Vagina (tissue), 2 donors: ENCODE measurements around the gene ZNF385A. TPM values are rescaled to one million over a fixed set of nuclear protein-coding genes. Genes with fewer than 3 reads are reported as not detected.

Source experiments
- DNase-seq, 2 donors: peaks; one replicate each; pipeline ENCODE4 v3.0.0-alpha.2; 2017; ENCODE audit errors: extremely low spot score in 2 of 2
- H3K27ac ChIP-seq: fragments of 200-600 bp; sonication (generic); one replicate; pipeline ENCODE4 v1.5.1; 2019
- H3K27me3 ChIP-seq: fragments of 200-600 bp; sonication (generic); one replicate; pipeline ENCODE4 v1.5.1; 2019
- H3K36me3 ChIP-seq, 2 donors: fragments of 200-600 bp; sonication (generic); one replicate each; pipeline ENCODE4 v1.5.1; 2017 to 2019
- H3K4me1 ChIP-seq: fragments of 200-600 bp; sonication (generic); one replicate; pipeline ENCODE4 v1.5.1; 2019
- H3K4me3 ChIP-seq, 2 donors: fragments of 200-600 bp; sonication (generic); 1 replicate in 1 of 2; 2 replicates in 1 of 2; pipeline ENCODE4 v1.5.1; 2016 to 2019
- H3K9me3 ChIP-seq: fragments of 200-600 bp; sonication (generic); one replicate; pipeline ENCODE4 v1.5.1; 2019
- CTCF ChIP-seq, 3 experiments: fragments of 450-650 bp in 2 of 3; fragments of 200-600 bp in 1 of 3; sonication (generic) in 1 of 3; IDR thresholded peaks; one replicate each; pipeline ENCODE4 v1.5.1; 2017 to 2019; ENCODE audit warnings: antibody characterized with exemption in 3 of 3, mild to moderate bottlenecking in 2 of 3, moderate library complexity in 2 of 3
- POLR2A ChIP-seq, 2 donors: fragments of 450-650 bp; IDR thresholded peaks; one replicate each; pipeline ENCODE4 v1.6.1; 2017; ENCODE audit warnings: antibody characterized with exemption in 2 of 2, mild to moderate bottlenecking in 2 of 2, moderate library complexity in 2 of 2
- POLR2AphosphoS5 ChIP-seq, 2 donors: sonication (generic); formaldehyde crosslinking; IDR thresholded peaks; one replicate each; pipeline ENCODE4 v1.9.0; 2017; ENCODE audit warnings: antibody characterized with exemption in 2 of 2, mild to moderate bottlenecking in 2 of 2, low read depth in 1 of 2; ENCODE audit not compliant: insufficient read depth in 1 of 2
- intact Hi-C: fragments of 100-400 bp; cut with DNase I; formaldehyde crosslinking; loops from one replicate; pipeline ENCODE4 v1.15.1; 2023
- total RNA-seq: library from RNA; depleted of rRNA; stranded (reverse); fragments of >200 nt; gene quantifications from one replicate; pipeline ENCODE4 v1.2.3, GENCODE V29; 2016

ZNF385A gene
- total RNA-seq, 1 donor from 2014 or later: 38.8 TPM

- intact Hi-C loops: loop anchor here (10.0 kb wide), 2 partner anchors 106 to 146 kb away; no protein-coding TSS in a partner anchor
These were observed 23.6 kb downstream of the ZNF385A start for GRCh38 chr12:54360717-54361456.

GRCh38 chr12:54359762-54360351 lies 24.7 kb downstream of the ZNF385A start:
- Histone ChIP-seq H3K27me3 (no peaks in the 10 kb centered on the region), H3K9me3 (no peaks in the 10 kb centered on the region), H3K27ac (peak overlapping the region; percentile 92), H3K4me3 (peak overlapping the region; percentile 52 to 75), H3K36me3 (no peaks in the 10 kb centered on the region), H3K4me1 (peaks cover 24% of the 10 kb centered on the region)
- no peak for TF ChIP-seq POLR2AphosphoS5 (IDR thresholded peaks at IDR 0.05; ENCODE audit: insufficient read depth in 1 of 2, low read depth in 1 of 2)
- no peak for TF ChIP-seq CTCF (IDR thresholded peaks at IDR 0.05)
- TF ChIP-seq POLR2A (IDR thresholded peaks at IDR 0.05): no peak
- intact Hi-C loops: loop anchor here (5.0 to 10.0 kb wide), 3 partner anchors 78 to 145 kb away; partner anchors contain the start of genes CBX5 and HNRNPA1
- DNase-seq: no peak

More at GRCh38 chr12:54360717-54361456, 23.6 kb downstream of the ZNF385A start:
- no peaks in the 10 kb centered on the region for H3K27me3 ChIP-seq
- no peaks in the 10 kb centered on the region for H3K36me3 ChIP-seq
- TF ChIP-seq CTCF (IDR thresholded peaks at IDR 0.05) (peak; percentile 50 to 70 (median 54)), POLR2A (IDR thresholded peaks at IDR 0.05) (no peak)
- peak overlapping the region; percentile 92 for H3K27ac ChIP-seq
- H3K4me1 ChIP-seq: peaks cover 24% of the 10 kb centered on the region
- DNase-seq: no peak
- no peaks in the 10 kb centered on the region for H3K9me3 ChIP-seq
- H3K4me3 ChIP-seq: no peak overlapping the region

GRCh38 chr12:54358945-54359761 lies 25.4 kb downstream of the ZNF385A start:
- no peaks in the 10 kb centered on the region for H3K36me3 ChIP-seq
- peak in 1 of 2 donors; percentile 99 for DNase-seq
- H3K4me1 ChIP-seq: peaks cover 24% of the 10 kb centered on the region
- intact Hi-C loops: loop anchor here (5.0 kb wide), 1 partner anchor 77 kb away; the partner anchor contains the start of genes CBX5 and HNRNPA1
- H3K27me3 ChIP-seq: no peaks in the 10 kb centered on the region
- no peak for TF ChIP-seq CTCF (IDR thresholded peaks at IDR 0.05)
- peak in 1 of 2 donors; percentile 38 for TF ChIP-seq POLR2A (IDR thresholded peaks at IDR 0.05)
- peak; percentile 90 to 93 for TF ChIP-seq POLR2AphosphoS5 (IDR thresholded peaks at IDR 0.05; ENCODE audit: insufficient read depth in 1 of 2, low read depth in 1 of 2)
- peak overlapping the region; percentile 92 for H3K27ac ChIP-seq
- peak overlapping the region; percentile 52 to 75 for H3K4me3 ChIP-seq
- H3K9me3 ChIP-seq: no peaks in the 10 kb centered on the region

- TF ChIP-seq POLR2A (IDR thresholded peaks at IDR 0.05) (peak in 1 of 2 donors; percentile 16), POLR2AphosphoS5 (IDR thresholded peaks at IDR 0.05; ENCODE audit: insufficient read depth in 1 of 2, low read depth in 1 of 2) (no peak), CTCF (IDR thresholded peaks at IDR 0.05) (no peak)
- Histone ChIP-seq H3K36me3 (no peaks in the 10 kb centered on the region), H3K27ac (peak overlapping the region; percentile 92), H3K4me1 (peaks cover 28% of the 10 kb centered on the region), H3K27me3 (no peaks in the 10 kb centered on the region), H3K9me3 (no peaks in the 10 kb centered on the region), H3K4me3 (peak overlapping the region; percentile 52 to 75)
- DNase-seq: no peak
- intact Hi-C loops: loop anchor here (5.0 kb wide), 1 partner anchor 76 kb away; the partner anchor contains the start of genes CBX5 and HNRNPA1
These were observed 26.2 kb downstream of the ZNF385A start for GRCh38 chr12:54358191-54358944.
